NCI-H1694 (cell line): Measurements from ENCODE around the gene ANKRD39.
"Not testable (repeated sequence)": the region's sequence is repeated elsewhere in the genome, so short reads cannot be mapped to it uniquely, and the experiment has no call there.

Experiments
- DNase-seq: peaks from one replicate; lab custom pipeline; 2025; lab: John Stamatoyannopoulos, UW

ANKRD39 gene

DNA sequence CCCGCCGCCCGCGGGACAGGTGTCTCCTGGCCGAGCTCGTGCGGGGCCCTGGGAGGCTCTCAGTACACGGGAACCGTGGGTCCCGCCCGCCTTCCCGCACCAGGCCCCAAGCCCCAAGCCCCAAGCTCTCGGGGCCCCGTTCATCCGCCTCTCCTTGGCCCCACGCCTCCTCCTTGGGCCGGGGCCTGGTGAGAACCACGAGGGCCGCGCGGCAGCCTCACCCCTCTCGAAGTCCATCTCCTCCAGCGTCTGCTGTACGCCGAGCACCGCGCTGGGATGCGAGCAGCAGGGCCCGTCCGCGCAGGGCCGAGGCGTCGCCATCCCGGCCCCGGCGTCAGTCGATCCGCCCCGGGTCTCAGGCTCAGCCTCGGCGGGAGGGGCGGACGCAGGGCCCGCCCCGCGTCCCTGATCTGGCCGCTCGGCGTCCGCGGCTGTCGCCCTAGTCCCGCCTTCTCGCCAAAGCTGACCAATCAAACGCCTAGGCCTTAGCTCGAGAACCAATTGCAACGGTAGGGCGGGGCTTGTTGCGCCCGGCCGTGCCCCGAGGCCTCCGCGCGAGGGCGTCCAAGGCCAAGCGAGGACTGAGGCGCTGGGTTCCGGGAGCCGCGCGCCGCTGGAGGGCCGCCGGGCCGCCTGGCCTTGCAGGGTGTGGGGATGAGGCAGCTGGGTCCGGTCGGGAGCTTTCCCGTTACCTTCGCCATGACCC lies at the start of gene ANKRD39:
TSS of gene ANKRD39 (minus strand) at position 350 of the 706 bp plus-strand sequence. CDS start at position 321, 29 bp downstream.
- peak; percentile 98 for DNase-seq

- DNase-seq: no peak
Observed at GRCh38 chr2:96906729-96907114, 48.9 kb upstream of the ANKRD39 start.

GRCh38 chr2:96903815-96904214 lies 46.0 kb upstream of the ANKRD39 start:
- no peak for DNase-seq

DNA sequence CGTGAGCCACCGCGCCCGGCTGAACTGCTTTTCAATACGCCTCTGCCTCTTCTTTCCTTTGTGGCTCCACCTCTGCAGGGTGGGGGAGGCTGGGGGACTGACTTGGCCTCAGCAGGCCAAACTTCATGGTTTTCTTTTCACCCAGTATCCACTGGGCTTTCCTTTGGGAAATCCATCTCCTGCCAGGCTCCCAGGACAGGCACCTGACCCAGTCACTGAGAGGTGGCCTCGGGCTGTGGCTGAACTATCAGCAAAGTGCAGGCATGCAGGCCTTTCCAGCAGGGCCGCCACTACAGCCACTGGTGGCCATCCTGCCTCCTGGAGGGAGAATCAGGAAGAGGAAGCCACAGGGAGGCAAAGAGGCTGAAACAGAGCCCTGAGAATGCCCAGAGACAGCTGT lies 45.5 kb upstream of the ANKRD39 start:
- DNase-seq: no peak

GRCh38 chr2:96900237-96900636 lies 42.4 kb upstream of the ANKRD39 start:
- DNase-seq: no peak

DNA sequence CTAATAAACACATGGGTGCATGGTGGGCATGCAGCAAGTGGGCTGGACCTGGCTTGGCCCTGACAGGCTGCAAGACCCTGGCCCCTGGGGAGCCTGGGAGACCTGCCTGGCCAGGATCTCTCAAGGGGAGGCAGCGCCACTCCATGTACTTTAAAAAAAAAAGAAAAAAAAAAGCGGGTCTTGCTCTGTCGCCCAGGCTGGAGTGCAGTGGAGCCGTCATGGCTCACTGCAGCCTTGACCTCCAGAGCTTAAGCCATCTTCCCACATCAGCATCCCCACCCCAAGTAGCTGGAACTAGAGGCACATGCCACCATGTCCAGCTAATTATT lies 41.6 kb upstream of the ANKRD39 start:
- no peak for DNase-seq

DNA sequence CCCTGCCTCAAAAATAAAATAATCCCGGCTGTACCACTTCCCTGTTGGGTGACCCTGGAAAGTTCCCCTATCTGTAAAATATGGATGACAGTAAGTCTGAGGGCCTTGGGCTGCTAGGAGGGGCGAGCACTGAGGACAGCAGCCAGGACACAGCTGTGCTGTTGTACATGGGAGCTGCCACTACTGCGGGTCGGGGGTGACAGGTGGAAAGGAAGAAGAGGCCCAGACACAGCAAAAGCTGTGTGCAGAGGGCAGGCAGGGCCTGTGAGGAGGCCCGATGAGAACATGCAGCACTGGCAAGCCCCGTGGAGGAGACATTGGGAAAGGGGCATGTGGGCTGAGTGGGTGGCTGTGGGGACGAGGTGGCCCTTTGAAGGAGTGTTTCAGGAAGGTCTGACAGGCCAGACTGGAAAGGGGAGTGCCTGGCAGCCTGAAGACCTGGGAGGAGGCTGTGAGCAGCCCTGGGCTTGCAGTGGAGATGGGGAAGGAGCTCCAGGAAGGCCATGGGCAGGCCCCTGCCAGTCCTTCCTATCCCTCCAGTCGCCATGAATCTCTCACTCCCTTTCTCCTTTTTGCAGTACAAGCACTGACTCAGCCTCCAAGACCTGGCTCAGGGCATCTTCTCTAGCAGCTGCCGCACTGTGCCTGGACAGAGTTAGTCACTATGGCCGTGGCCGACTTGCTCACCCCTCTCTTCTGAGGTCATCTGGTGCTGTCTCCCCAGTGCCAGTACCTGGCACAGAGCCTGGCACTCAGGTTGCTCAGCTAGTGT lies 41.0 kb upstream of the ANKRD39 start:
- DNase-seq: no peak

DNA sequence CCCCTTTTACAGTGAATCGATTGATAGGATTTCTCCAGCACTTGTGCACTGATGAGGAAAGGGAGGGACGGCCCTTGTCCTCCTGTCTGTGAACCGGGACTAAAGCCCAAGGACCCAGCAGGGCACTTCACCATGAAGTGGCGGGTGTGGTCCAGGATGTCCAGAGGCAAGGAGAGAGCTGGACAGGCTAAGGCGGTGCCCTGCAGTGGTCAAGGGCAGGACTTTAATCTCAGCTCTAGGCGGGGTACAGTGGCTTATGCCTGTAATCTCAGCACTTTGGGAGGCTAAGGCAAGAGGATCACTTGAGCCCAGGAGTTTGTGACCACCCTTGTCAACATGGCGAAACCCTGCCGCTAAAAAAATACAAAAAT lies 40.3 kb upstream of the ANKRD39 start:
- DNase-seq: no peak

- DNase-seq: no peak
Observed at GRCh38 chr2:96897491-96898134, 39.8 kb upstream of the ANKRD39 start.

DNA sequence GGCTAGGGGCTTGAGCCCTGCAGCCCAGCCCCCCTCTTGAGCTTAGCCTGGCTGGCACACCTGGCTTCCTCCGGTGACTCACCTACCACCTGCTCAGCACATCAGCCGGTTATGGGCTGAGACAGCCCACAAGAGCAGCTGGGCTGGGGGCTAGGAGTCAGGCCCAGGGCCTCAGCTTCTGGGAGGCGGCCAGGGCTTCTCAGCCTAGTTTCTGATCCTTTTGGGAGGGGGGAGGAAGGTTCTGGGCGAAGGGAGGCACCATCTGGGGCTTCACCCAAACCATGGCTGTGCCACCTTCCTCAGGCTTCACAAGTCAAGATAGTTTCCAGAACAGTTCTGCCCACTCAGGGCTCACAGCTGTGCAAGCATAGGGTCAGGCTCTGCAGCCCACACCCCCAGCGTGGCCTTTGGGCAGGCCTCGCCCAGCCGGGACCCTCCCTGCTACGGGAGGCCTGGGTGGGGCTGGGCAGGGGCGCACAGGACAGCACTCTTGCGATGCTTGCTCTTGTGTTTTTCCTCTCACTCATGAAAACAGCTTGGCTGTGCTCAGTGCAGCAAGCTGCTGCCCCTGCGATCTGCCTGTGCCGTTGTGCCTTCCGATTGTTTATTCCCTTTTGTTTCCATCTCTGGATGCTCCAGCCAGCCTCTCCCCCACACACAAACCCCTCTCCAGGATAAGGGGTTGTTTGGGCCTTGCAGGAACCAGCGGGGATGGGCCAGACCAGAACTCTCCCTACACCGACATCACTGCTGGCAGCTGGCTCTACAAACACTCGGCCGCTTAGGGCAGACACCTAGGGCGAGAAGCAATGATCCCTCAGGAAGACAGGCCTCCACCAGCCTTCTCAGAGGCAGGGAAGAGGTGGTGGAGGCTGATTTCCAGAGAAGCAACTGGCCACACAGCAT lies 38.2 kb upstream of the ANKRD39 start:
- peak; percentile 65 for DNase-seq

GRCh38 chr2:96895032-96895745 lies 37.4 kb upstream of the ANKRD39 start:
- no peak for DNase-seq

DNA sequence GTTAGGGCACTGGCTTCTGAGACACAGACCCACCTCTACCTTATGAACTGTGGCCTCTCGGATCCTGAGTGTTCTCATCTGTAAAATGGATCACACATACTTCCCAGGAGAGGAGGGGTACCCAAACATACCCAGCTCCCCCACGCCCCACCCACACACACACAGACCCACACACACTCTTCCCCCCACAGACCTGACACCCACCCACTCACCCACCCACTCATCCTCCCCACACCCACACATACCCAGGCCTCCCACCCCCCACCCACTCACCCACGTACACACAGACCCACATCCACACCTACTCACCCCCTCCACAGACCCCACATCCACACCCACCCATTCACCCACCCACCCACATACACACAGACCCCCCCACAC lies 36.3 kb upstream of the ANKRD39 start:
- DNase-seq: no peak

GRCh38 chr2:96893289-96894150 lies 35.7 kb upstream of the ANKRD39 start:
- no peak for DNase-seq

DNA sequence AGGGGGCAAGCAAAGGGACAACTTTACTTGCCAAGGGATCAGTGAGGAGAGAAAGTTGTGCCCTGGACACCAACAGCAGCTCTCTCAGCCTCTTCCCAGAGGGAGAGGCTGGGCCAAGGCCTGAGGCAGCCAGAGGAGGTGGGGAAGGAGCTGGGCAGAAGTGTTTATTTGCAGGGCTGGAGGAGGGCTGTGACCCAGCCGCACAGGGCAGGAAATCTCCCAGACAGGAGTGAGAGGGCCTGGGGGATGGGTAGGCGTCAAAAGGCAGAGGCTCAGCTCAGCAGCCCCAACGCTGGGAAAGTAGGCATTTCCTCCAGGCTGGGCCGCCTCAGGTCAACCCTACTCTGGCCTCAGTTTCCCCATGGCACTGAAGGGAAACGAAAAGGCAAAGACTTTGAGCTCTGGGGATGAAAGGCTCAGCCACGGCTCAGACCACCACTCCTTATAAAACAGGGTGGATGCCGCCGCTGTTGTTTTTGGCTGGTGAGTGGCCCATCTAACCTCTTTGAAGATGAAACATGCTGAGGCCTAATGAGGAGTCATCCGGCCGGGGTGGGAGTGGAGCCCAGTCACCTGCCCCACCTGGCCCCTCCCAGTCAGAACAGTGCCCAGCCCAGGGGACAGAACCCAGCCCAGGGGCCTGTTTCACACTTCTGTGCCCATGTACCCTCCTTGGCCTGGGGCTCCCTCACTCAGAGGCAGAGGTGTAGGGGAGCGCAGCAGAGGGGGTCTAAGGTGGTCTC lies 33.9 kb upstream of the ANKRD39 start:
- no peak for DNase-seq

DNA sequence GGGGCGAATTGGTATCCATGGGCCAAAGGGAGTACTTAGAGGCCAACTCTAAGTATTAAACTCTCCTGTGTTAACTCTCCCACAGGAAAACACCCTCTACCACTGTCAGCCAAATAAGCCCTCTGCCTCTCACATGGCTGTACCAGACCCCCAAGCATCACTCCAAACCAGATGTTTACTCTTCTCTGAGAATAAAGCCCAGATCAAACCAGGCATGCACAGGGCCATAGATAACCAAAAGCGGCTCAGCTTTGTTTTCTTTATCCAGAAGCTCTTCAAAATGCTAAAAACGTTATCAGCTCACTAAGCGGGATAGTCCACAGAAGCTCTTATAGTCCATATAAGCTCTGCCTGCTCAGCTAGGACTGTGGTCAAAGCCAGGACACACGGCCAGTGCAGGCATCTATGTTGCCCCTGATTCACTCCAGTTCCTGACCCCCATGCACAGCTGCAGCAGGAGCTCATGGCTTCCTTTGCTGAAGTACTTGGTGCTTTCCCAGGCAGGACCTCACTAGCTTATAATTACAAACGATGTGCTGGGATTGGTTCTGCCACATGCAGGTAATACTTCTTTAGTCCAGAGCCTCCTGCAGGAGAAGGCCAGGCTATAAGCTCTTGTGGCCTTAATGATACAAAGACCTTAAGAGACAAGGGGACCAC lies 33.0 kb upstream of the ANKRD39 start:
- no peak for DNase-seq

- DNase-seq: no peak
Observed at GRCh38 chr2:96890252-96890651, 32.4 kb upstream of the ANKRD39 start.

- not testable (repeated sequence) for DNase-seq
Observed at GRCh38 chr2:96889502-96889901, 31.7 kb upstream of the ANKRD39 start.

DNA sequence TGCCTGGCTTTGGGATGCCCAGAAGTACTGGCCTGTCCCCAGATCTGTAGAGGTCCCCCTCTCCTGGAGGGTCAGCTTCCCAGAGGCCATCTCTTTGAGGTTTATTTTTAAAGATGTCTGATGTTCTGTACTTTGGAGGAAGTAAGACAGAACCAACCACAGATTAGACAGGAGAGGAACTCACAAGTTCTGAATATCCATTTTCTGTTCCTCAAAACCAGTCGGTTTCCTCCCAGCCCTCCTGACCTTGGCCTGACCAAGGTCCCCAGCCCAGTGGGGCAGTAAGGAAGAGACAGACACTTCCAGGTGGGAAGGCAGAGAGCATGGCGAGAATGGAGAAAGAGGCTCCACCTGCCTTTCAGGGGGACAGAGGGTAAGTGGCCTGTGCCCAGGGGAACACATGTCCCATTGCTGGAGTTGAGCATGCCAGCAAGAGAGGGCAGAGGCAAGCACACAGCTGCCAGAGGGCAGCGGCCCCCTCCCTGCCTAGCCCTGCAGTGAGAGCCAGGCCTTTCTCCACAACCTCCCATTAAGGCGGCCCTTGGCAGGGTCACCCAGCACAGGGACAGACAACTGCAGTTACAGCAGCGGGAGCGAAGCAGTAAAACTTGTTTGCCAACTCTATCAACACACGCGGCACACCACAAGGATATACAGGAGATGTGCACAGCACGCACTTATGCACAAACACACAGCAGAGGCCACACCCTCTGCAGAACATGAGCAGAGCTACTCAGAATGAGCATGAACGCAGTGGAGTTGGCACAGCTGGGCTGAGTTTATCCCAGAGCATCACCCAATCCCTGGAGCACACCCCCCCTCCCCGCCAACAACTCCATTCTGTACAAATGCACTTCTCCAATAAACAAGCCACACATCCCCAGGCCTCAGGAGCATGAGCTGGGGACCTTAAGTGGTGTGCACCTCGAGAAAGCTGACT lies 30.5 kb upstream of the ANKRD39 start:
- DNase-seq: no peak
